Osteocyte (in vitro differentiated cells): ENCODE data around the gene PLXNA2. TPM values are rescaled to one million over a fixed set of nuclear protein-coding genes. Genes with fewer than 3 reads are reported as not detected.

Source experiments
- DNase-seq: peaks from one replicate; pipeline ENCODE4 v3.0.0; 2021; ENCODE audit warnings: mixed read lengths; ENCODE audit not compliant: unreplicated experiment; ENCODE audit errors: extremely low spot score
- H3K27ac Mint-ChIP-seq: one replicate; pipeline ENCODE4 v1.8.0; 2021; ENCODE audit warnings: mild to moderate bottlenecking, mixed read lengths; ENCODE audit not compliant: unreplicated experiment
- H3K27me3 Mint-ChIP-seq: one replicate; pipeline ENCODE4 v1.8.0; 2021; ENCODE audit warnings: mixed read lengths; ENCODE audit not compliant: unreplicated experiment
- H3K36me3 Mint-ChIP-seq: one replicate; pipeline ENCODE4 v1.8.0; 2021; ENCODE audit warnings: mixed read lengths; ENCODE audit not compliant: unreplicated experiment
- H3K4me1 Mint-ChIP-seq: one replicate; pipeline ENCODE4 v1.8.0; 2021; ENCODE audit warnings: mixed read lengths; ENCODE audit not compliant: unreplicated experiment
- H3K4me3 Mint-ChIP-seq: one replicate; pipeline ENCODE4 v1.8.0; 2021; ENCODE audit warnings: mild to moderate bottlenecking, moderate library complexity, mixed read lengths; ENCODE audit not compliant: unreplicated experiment
- H3K9me3 Mint-ChIP-seq: one replicate; pipeline ENCODE4 v1.8.0; 2021; ENCODE audit warnings: mixed read lengths; ENCODE audit not compliant: unreplicated experiment
- total RNA-seq: library from RNA; stranded (reverse); gene quantifications from 2 replicates; pipeline ENCODE4 v1.2.1, GENCODE V29; 2021
- TF ChIP-seq, protein P1 (sequence below): fragments of 200-600 bp; sonication (generic); IDR thresholded peaks from 2 replicates; pipeline ENCODE4 v1.5.0; 2021; ENCODE audit warnings: antibody characterized with exemption, mild to moderate bottlenecking, moderate library complexity

The PLXNA2 gene
- total RNA-seq, 1 donor from 2014 or later: 19.5 TPM

DNA sequence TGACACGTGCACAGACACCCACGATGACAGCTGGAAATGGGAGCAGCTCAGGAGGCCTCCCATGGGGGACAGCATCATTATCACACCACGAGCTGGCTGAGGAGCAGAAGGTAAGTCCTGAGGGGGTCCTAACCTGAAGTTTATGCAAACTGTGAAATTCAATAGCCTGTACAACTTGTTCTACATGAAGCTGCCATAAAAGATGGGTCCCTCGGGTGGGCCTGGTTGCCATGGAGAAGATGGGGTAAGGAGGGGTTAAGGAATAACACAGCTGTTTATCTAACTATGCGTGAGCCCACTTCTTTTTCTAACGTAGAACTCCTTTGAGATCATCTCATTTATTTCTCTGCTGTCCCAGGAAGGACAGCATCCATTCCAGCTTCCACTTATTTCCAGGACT, 169.8 kb downstream of the PLXNA2 start:
- TF ChIP-seq, protein P1, sequence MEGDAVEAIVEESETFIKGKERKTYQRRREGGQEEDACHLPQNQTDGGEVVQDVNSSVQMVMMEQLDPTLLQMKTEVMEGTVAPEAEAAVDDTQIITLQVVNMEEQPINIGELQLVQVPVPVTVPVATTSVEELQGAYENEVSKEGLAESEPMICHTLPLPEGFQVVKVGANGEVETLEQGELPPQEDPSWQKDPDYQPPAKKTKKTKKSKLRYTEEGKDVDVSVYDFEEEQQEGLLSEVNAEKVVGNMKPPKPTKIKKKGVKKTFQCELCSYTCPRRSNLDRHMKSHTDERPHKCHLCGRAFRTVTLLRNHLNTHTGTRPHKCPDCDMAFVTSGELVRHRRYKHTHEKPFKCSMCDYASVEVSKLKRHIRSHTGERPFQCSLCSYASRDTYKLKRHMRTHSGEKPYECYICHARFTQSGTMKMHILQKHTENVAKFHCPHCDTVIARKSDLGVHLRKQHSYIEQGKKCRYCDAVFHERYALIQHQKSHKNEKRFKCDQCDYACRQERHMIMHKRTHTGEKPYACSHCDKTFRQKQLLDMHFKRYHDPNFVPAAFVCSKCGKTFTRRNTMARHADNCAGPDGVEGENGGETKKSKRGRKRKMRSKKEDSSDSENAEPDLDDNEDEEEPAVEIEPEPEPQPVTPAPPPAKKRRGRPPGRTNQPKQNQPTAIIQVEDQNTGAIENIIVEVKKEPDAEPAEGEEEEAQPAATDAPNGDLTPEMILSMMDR: no peak
- Mint-ChIP-seq H3K36me3 (peaks cover 22% of the 10 kb centered on the region), H3K27ac (no peak overlapping the region), H3K4me1 (peaks cover 9% of the 10 kb centered on the region), H3K27me3 (no peaks in the 10 kb centered on the region), H3K9me3 (no peaks in the 10 kb centered on the region), H3K4me3 (no peak overlapping the region)
- no peak for DNase-seq

- Mint-ChIP-seq H3K9me3 (no peaks in the 10 kb centered on the region), H3K4me1 (no peaks in the 10 kb centered on the region), H3K27me3 (no peaks in the 10 kb centered on the region), H3K36me3 (peaks cover 18% of the 10 kb centered on the region), H3K27ac (no peak overlapping the region), H3K4me3 (no peak overlapping the region)
- TF ChIP-seq, protein P1: no peak
- no peak for DNase-seq
Observed at GRCh38 chr1:208071435-208072031, 172.7 kb downstream of the PLXNA2 start.

- no peak for DNase-seq
- H3K4me3 Mint-ChIP-seq: no peak overlapping the region
- TF ChIP-seq, protein P1: no peak
- no peaks in the 10 kb centered on the region for H3K9me3 Mint-ChIP-seq
- peaks cover 5% of the 10 kb centered on the region for H3K4me1 Mint-ChIP-seq
- H3K27ac Mint-ChIP-seq: no peak overlapping the region
- peaks cover 15% of the 10 kb centered on the region for H3K36me3 Mint-ChIP-seq
- no peaks in the 10 kb centered on the region for H3K27me3 Mint-ChIP-seq
Observed at GRCh38 chr1:208069908-208070307, 174.3 kb downstream of the PLXNA2 start.

GRCh38 chr1:208069317-208069716, 174.9 kb downstream of the PLXNA2 start:
- DNase-seq: no peak
- peaks cover 5% of the 10 kb centered on the region for H3K4me1 Mint-ChIP-seq
- no peak overlapping the region for H3K27ac Mint-ChIP-seq
- TF ChIP-seq, protein P1: no peak
- H3K4me3 Mint-ChIP-seq: no peak overlapping the region
- peaks cover 15% of the 10 kb centered on the region for H3K36me3 Mint-ChIP-seq
- H3K9me3 Mint-ChIP-seq: no peaks in the 10 kb centered on the region
- H3K27me3 Mint-ChIP-seq: no peaks in the 10 kb centered on the region

- Mint-ChIP-seq H3K4me1 (peaks cover 5% of the 10 kb centered on the region), H3K9me3 (no peaks in the 10 kb centered on the region), H3K27ac (no peak overlapping the region), H3K27me3 (no peaks in the 10 kb centered on the region), H3K4me3 (no peak overlapping the region), H3K36me3 (peaks cover 12% of the 10 kb centered on the region)
- no peak for DNase-seq
- TF ChIP-seq, protein P1: no peak
Observed at GRCh38 chr1:208068908-208069307, 175.3 kb downstream of the PLXNA2 start.
